ENCODE data around the gene SLC13A1.

Gene SLC13A1

DNA sequence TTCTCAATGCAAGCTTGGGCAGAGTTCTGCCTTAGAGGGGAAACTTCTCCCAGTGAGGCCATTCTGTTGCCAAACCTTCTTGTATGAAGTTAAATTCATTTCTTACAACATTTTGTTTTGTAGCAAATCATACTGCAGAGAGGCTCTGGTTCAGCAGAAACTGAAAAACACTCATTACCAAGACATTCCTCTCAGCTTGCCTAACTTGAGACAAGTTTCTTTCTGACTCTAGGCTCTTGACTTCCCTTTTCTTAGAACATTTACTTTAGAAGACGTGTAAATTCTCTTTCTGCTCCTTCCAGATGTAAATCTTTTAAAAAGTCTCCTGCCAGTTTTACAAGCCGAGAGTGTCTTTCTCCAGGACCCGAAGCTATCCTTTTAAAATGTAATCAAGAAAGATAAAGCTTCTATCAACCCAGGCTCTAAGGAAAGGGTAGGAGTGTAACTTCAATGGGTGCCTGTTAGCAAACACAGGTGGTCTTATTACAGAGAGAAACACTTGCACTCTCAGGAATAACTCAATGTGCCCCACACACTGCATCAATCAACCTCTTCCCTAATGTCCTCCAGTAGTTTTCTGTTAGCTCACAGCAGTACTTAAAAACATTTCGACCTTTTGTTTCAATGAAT, 123.8 kb downstream of the SLC13A1 start:
- no peaks in the 10 kb centered on the region for H3K36me3 ChIP-seq (ENCODE audit: insufficient read depth, low read length)
- no peaks in the 10 kb centered on the region for H3K9me3 ChIP-seq (ENCODE audit: control insufficient read depth, insufficient read depth, low read length)
- H3K9ac ChIP-seq (ENCODE audit: low read depth, low read length): no peak overlapping the region
- H3K4me1 ChIP-seq (ENCODE audit: insufficient read depth, low read length): no peaks in the 10 kb centered on the region

DNA sequence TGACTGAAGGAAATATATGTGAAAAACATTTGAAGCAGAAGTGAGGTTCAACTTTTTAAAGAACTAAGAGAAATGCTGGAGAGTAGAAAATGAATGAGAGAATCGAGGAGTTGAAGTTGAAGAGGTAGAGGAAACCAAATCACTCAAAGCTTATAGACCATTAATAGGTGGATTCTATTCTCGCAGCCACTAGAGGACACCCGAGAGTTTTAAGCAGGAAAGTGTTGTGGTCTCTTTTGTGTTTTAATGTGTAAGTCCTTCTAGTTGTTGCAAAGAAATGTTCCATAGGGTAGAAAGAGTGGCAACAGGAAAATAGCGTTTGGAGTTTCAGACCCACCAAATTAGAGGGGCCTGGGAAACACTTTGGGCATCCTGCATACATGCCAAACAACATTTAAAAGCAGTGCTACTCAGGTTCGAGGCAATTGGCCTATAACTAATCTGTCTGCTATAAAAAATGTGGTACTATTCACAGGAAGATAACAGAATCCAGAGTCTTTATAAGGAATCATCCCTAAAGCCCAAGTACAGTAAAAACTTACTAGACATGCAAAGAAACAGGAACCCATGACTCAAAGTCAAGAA, 129.0 kb downstream of the SLC13A1 start:
- H3K4me1 ChIP-seq (ENCODE audit: insufficient read depth, low read length): no peaks in the 10 kb centered on the region
- H3K36me3 ChIP-seq (ENCODE audit: insufficient read depth, low read length): no peaks in the 10 kb centered on the region
- H3K9me3 ChIP-seq (ENCODE audit: control insufficient read depth, insufficient read depth, low read length): no peaks in the 10 kb centered on the region

DNA sequence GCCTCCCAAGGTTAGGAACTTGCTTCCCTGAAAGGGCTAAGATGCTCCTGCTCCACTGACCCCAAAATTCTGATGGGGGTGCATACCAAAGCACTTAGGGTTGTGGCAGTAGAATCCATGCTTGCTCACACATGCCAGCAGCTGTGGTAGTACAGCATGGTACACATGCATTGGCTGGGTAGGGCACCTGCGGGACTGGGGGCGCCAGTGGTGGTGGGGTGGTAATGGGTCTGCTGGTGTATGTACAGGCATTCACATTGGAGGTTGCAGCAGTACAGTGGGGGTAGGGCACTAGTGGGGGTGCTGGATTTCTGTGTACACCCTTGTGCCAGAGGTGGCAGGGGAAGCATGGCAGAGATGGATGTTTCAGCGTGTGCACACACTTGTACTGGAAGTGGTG, 132.0 kb downstream of the SLC13A1 start:
- Histone ChIP-seq H3K9me3 (ENCODE audit: control insufficient read depth, insufficient read depth, low read length) (no peaks in the 10 kb centered on the region), H3K36me3 (ENCODE audit: insufficient read depth, low read length) (no peaks in the 10 kb centered on the region), H3K9ac (ENCODE audit: low read depth, low read length) (no peak overlapping the region), H3K4me1 (ENCODE audit: insufficient read depth, low read length) (no peaks in the 10 kb centered on the region)

More for the DNA sequence above, 129.0 kb downstream of the SLC13A1 start:
- no peak overlapping the region for H3K9ac ChIP-seq (ENCODE audit: low read depth, low read length)
